AG08396 (cell line): ENCODE data around the gene VILL.
"Not testable (repeated sequence)": the region's sequence is repeated elsewhere in the genome, so short reads cannot be mapped to it uniquely, and the experiment has no call there.

ENCODE experiments used
- DNase-seq: peaks from one replicate; pipeline ENCODE4 v3.0.0; 2012; ENCODE audit warnings: low spot score, mixed read lengths

VILL gene

DNA sequence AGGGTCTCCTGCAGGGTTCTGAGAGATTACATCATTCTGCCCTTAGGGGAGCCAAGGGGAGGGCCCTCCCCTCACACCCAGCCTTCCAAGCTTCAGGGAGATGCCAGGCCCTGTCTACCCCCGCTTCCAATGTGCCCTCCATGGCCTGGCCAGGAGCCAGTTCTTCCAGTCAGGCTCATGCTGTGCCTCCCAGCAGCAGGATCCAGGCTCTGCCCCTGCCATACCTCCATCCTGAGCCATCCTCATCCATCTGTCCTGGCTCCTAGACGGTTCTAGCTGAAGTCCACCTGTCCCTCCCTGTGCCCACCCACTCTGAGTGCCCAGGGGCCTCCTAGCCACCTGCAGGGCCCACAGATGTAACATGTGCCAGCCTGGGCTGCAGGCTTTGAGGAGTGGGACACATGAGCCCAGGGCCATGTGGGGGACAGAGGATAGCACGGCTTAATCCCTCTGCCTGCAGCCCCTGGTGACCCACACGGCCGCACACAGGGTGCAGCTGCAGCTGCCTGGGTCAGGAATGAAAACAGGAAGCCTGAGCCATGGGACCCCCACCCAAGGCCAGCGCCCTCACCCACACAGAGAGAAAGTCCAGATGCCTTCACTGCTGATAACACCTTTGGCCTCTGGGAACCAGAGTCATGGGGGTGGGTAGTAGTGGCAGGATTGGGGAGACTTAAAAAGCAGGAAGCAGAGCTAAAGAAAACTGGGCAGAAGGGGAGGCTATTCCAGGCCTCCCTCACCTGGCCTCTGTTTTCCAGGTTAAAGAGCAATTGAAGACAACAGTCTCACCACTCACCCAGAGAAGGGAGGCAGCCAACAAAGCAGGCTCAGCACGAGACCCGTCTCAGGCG is 27.1 kb downstream of the VILL start:
- no peak for DNase-seq

DNA sequence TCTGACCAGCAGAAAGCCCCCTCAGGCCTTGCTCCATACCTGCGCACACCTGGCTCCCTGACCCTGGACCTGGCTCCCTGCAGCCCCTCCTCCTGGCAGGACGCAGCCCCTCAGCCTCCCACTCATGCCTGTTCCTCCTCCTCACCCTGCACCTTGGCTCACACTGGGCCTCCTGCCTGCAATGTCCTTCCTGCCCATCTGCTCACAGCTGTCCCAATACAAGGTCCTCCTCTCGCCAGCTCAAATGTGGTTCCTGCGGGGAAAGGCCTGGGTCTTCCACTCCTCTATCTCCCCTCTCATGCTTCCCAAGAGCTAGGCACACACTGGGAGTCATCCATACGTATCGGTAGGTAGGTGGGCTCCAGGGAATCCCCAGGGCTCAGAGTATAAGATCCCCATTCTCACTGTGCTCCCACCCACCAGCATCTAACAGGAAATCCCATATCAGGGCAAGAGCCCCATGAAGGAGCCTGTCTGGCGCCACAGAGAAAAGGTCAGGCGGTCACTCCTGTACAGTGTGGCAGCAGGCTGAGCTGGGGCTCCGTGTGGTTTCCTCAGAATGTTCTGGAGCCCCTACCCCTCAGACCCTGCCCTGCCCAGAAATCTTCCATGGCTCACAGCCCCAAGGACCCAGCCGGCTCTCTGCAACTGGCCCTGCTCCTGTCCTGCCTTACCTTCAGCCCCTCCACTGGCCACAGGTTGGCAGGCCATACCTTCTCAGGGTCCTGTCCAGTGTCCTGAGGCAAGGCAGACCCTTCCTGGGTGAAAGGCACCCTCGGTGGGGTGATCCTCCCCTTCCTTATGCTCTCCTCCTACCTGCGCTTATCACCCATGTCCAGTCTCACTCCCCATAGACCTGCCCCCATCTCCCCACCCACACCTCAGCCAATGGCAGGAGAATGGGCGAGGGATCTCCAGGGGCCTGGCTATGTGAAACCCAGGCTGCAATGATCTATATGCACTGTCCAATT is 28.0 kb downstream of the VILL start:
- DNase-seq, result no peak

DNA sequence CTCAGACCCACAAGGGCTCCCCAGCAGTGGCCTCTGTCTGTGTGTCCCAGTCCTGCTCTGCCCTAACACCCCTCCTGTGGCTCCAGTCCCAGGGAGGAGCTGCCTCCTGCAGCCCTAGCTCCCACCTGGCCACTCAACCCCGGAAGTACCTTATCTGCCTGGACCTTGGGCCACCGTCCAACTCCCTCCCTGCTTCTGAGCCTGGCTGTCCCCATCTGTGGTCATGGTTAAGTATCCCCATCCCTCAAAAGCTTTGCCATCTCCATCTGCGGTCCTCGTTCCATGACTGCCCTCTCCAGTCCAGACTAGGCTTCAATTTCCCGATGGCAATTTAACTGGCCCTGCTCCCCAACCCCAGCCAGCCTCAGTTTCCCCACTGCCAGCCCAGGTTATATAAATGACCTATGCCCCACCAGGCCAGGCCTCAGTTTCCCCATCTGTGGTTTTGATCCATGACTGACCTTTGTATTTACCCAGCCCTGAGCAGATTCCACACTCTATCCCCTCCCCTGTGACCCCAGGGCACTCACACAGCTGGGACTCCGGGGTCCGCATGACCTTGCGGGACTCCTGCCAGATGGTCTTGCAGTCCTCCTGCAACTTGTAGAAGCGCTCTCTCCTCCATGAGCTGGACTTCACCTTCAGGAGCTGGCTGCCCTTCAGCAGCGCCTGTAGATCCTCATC is 29.2 kb downstream of the VILL start:
- no peak for DNase-seq

DNA sequence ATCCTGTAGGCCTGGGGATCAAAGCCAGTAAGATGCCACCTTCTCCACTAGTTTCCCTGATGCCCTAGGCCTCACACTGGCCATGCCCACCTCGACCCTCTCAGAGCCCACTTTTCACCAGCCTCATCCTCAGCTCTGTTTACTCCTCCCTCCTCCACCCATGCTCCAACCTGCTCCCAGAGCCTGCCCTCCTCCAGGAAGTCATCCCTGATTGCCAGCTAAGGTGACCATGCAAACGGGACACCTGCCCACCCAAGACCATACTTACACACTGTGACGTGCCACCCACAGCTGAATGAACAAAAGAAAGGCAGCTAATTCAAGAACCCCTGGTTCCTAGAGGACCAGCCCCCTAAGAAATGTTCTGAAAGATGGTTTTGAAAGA is 29.7 kb downstream of the VILL start:
- DNase-seq, result no peak

DNA sequence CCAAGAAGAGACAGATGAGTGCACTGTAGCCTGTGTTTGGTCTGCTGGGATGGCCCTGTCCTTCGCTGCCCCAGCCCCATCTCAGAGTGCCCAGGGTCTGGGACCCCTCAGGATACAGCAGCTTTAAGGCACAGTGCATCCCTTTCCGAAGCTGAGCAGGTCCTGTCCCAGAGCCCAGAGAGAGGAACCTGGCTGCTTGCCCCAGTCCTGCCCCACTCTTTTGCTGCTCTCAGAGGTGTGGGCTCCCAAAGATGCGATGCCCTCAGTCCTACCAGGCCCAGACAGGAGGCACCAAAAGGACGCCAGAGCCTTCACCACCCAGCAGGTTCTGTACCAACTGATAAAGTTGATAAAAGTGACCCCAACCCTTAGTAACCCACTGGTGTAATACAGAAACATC is 30.6 kb downstream of the VILL start:
- no peak for DNase-seq

DNA sequence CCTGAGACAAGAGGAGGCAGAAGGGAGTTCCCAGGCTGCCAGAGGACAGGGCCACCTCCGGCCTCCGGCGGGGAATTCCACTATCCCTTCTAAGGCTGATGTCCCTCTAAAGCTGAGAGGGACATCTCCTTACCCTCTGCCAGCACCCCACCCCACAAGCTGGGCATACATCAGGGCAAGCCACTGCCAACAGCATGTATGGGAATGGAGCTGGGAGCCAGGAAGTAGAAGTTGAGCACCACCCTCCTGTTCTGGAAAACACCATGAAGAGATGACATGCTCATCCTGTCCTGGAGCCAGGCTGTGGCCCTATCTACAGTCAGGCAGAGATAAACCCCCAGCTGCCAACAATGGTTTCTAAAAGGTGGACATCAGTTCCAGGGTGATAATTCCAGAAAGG is 31.7 kb downstream of the VILL start:
- DNase-seq, result no peak

DNA sequence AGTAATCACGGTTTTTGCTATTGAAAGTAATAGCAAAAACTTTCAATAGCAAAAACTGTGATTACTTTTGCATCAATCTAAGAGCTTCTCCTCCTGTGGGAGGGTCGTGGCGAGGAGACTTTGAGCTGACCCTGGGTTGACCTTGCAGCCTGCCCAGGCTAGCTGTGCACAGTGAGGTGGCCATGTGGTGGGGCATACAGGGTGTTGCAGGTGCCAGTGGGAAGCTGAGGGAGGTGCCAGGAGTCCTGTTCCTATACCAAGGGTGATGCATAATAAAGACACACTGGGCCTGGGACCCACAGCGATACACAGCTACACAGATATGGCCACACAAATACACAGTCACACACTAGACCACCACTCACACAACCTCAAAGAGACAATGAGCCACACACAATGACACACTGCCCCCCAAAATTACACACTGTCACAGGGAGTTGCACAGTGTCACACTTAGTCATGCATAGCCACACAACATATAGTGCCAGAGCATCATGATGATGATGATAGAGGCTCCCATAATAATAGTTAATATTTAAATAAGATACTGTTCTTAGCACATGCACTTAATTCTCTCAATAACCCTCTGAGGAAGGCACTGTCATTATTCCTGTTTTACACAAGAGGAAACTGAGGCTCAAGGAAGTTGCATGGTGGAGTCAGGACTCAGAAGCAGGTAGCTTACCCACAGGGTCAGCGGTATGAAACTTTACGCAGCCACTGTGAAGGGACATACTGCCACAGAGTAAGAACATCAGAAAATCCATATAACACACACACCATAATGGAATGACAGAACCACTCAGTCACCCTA is 32.5 kb downstream of the VILL start:
- DNase-seq, result no peak

DNA sequence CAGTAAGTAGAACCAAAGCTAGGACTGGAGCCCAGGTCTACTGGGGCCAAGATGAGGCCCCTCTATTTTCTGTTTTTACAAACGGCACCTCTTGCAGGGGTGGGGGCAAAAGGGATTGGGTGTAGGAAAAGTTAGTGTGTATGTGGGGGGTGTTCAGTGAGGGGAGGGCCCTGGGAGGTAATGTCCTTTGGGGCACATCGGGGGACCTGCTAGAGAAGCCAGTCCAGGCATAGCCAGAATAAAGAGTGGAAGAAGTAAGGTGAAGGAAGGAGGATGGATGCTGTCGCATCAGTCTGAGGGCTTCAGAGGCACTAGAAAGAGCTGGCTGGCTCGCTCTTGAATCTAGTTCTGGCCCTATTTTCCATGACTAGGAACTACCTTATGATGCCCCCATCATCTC is 36.3 kb downstream of the VILL start:
- DNase-seq, result no peak

DNA sequence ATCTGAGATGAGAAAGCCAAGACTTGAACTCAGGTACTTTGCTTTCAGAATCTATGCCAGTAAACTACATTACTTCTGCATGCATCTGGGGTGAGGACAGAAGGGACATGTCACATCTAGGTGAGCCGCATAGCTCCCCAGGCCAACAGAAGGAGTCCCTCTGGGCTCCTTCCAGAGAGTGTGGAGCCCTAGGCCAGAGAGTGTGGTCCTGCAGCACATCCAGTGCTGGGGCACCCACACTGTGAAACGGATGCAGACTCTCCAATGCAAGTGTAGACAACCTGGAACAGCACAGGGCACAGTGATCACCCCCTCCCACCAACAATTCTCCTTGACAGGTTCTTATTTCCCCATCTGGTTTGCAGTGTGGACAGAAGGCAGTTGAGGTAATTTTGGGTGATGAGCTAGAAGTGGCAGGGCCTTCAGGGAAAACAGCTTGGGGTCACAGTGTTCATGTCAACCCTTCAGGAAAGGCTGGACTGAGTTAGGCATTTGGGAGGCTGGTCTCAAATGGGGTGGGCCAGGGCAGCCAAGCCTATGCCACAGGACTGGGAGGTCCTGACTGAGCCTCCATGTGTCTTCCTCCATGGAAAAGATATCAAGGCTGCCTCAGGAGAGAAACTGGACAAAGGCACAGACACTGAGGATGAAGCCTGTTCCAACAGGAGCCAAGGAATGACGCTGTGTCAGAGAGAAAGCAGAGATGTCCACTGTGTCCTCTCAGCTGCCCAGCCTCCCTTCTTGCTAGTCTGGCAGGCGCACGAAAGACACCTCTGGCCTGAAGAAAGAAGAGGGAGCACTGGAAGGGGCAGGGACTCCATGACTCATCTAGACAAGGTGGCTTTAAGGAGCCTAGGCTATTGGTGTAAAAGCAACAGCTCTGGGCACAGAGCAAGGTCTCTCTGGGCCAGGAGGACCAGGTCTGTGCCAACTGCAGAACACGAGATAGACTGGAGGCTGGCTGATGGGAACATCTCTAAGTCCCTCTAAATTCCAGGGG is 37.2 kb downstream of the VILL start:
- DNase-seq, result no peak

DNA sequence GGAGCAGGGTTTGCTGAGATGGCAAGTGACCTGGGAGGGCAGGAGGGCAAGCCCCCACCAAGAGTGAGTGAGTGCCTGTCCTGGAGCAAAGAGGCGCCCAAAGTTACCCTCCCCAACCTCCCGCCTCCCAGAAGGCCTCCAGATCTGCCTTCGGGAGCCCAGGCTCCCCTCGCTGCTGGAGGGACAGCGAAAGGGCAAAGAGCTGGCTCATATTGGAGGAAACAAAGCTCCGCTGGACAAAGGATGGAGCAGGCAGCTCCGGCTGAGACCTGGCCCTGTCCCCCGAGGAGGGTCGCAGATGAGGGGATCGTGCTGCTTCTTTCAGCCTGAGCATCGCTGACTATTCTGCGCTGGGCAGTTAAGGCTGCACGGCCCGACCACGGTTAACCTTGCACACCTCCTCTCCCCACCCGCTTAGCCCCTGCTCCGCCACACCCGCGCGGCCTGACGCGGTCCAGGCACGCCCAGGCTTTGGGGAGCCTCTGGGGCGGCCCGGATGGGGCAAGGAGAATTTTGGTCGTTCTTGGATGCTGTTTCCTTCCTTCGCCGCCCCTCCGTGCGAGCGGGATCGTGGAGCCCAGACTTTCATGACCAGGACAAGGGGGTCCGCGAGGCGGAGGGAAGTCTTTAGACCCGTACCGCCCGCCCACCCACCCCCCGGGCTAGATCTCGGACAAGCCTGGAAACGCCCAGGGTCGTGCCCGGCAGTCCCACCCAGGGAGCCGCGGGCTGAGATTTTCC is 38.2 kb downstream of the VILL start:
- peak; percentile 61 for DNase-seq

DNA sequence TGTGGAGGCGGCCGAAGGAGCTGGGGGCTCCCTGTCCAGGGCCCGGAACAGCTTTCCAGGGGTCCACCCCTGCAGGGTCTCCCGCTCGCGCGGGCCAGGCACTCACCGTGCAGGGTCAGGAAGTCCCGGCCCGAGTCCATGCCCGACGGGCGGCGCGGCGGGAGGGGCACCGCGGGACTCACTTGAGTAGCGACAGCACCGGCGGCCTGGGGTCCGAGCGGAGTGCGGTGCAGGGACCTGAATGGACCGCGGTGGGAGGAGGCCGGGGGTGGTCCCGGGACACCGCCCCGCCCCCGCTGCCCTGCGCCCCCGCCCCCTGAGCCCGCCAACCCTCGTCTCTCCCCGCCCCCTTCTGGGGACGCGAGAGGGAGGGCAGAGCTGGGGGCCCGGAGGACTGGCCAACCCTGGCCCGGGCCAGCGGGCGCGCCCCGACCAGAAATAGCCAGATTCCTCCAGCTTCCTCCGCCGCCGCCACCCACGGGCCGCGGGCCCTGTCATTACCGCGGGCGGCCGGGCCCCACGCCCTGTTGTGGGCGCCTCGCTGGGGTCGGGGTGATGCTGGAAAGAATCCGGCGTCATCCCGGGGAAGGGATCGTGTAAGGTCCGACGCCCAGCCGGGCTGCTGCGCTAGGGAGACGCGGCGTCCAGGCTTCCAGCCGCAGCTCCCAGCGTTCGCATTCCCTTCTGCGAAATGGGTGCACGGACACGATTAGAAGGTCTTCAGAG is 39.0 kb downstream of the VILL start, which contains the start of gene PLCD1:
Gene PLCD1 (minus strand): TSS at position 243 of the 726 bp plus-strand sequence. CDS start 103 bp downstream, at position 140.
- DNase-seq, result peak; percentile 93

DNA sequence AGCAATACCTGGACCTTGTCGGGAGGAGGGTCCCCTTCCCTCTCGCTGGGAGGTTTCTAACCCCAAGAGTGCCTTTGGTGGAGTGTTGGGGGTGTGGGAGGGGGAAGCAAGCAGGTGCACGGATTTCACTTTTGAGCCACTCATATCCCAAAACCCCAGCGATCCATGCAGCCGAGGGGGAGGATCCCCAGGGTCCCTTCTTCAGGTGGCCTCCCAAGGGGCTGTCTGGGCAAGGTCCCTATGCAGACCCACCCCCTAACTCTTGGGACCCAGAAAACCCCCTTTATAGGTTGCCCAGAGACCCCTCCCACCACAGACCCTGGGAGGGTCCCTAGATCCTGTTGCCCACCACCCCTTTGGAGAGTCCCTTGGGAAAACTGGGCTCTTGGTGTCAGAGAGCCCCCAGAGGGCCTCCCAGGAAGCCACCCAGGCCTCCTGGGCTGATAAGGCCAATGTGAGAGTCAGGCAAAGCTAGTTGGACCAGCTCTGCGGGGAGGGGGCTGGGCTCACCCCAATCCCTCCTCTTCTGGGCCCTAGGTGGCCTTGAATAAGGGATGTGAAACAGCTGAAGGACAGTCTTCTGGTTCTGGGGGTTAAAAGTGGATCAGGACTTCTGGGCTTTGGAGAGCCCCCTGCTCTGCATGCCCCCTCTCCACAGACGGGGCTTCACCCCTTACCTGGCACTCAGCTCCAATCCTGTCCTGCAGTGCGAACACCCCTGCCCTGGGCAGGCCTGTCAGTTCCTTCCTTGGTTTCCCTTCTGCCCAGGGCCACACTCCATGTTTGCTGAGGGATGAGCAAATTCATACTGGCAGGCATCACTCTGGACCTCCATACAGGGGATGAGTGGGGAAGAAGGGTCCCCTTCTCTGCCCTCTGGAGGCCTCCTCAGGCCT is 39.8 kb downstream of the VILL start:
- no peak for DNase-seq

DNA sequence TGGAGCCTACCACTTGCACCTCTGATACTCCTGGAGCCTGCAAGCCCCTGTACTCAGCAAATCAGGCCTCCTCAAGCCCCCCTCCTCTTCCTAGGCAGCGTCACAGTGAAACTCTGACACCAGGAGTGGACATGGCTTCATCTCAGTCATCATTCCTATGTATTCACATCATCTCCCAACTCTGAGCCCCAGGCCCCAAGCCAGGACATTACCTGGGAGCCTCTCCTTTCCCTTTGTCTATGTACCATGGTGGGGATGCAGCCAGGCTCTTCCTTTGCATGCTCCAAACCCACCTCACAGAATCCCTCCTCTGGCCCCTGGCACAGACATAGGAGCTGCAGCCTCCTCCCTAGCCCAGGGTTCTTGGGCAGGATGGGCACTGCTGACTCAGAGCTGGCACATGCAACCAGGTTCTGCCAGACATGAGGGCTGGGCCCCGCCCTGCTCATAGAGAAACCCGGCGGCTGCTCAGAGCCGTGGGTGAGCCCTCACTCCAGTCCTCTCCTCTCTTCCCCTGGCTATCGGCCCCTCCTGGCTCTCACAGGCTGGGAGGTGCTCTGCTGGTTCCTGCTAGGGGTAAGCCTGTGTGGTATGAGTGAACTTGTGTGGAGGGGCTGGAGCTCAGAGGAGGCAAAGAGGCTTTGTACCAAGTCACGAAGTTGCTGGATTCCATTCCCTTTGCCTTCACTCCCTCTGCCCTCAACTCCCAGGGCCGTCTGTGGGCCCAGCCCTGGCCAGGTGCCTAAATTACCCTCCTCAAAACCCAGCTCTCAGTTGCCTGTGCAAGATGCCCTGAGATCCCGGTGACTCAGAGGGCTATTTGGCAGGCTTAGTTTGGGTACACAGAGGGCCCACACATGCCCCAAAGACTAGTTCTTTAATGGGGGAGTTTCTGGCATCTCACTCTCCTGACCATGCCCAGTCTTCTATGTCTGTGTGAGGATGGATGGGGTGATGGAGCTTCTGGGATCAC is 40.7 kb downstream of the VILL start:
- peak; percentile 59 for DNase-seq

DNA sequence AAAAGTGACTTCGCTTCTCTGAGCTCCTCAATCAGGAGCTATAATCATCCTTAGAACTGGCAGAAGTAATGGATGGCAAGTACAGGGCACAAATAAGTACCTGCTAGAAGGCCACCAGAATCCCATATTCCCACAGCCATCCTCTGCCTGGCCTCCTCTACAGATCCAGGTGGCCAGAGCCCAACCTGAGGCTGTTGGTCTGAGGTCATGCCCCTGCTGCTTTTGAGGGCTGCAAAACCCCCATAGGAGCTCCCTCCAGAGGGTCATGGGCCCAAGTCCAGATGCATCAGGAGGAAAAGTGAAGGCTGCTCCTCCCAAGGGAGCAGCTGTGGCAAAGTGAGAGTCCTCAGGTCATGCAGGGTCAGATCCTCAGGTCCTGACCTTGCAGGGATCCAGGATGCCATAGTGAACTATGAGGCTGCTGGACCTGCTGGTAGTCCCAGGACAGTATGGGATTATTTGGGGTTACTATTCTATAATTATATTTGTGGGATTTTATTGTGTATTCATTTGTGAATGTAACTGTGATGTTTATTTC is 41.8 kb downstream of the VILL start:
- no peak for DNase-seq

DNA sequence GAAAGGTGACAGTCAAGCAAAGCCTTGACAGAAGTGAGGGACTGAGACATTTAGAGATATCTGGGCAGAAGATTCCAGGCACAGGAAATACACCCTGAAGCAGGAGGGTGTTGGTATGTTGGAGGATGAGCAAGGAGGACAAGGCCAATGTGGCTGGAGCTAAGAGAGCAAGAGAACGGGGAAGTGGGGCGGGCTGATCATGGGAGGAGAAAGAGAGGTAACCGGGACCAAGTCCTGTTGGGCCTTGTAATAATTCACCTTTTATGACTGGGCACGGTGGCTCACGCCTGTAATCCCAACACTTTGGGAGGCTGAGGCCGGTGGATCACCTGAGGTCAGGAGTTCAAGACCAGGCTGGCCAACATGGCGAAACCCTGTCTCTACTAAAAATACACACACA is 43.0 kb downstream of the VILL start:
- not testable (repeated sequence) for DNase-seq

DNA sequence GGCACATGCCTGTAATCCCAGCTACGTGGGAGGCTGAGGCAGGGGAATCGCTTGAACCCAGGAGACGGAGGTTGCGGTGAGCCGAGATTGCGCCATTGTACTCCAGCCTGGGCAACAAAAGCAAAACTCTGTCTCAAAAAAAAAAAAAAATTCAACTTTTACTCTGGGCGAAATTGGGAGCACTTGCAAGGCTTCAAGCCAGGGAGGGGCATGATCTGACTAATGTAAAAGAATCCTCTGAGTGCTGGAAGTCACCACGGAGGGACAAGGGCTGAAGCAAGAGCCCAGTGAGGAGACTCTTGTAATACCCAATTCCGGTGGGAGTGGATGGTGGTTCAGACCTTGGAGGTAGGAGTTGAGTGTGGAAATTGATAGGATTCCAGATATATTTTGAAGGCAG is 43.7 kb downstream of the VILL start:
- DNase-seq, result not testable (repeated sequence)
